Sigmoid colon (tissue), 7 donors: ENCODE results near the gene UNC119B. TPM values are rescaled to one million over a fixed set of nuclear protein-coding genes. Genes with fewer than 3 reads are reported as not detected.

Source experiments
- DNase-seq: peaks from one replicate; pipeline ENCODE4 v3.0.0-alpha.2; 2019
- H3K27ac ChIP-seq, 4 donors: fragments of 200-600 bp; sonication (generic); one replicate each; pipeline ENCODE4 v1.5.1; 2016 to 2019; ENCODE audit warnings: mild to moderate bottlenecking in 1 of 4
- H3K27me3 ChIP-seq, 3 donors: fragments of 200-600 bp; sonication (generic); one replicate each; pipeline ENCODE4 v1.5.1; 2019; ENCODE audit warnings: mild to moderate bottlenecking in 1 of 3
- H3K36me3 ChIP-seq, 4 donors: fragments of 200-600 bp; sonication (generic); one replicate each; pipeline ENCODE4 v1.5.1; 2016 to 2019
- H3K4me1 ChIP-seq, 4 donors: fragments of 200-600 bp; sonication (generic); one replicate each; pipeline ENCODE4 v1.5.1; 2017 to 2019
- H3K4me3 ChIP-seq, 4 donors: fragments of 200-600 bp; sonication (generic); one replicate each; pipeline ENCODE4 v1.5.1; 2017 to 2019; ENCODE audit warnings: mild to moderate bottlenecking in 2 of 4, moderate library complexity in 1 of 4
- H3K9me3 ChIP-seq, 4 donors: fragments of 200-600 bp in 3 of 4; sonication (generic) in 3 of 4; one replicate each; pipeline versions ENCODE4 v1.5.1 to v1.6.1; 2013 to 2019
- CTCF ChIP-seq, 4 experiments: fragments of 450-650 bp in 3 of 4; fragments of 200-600 bp in 1 of 4; IDR thresholded peaks; one replicate each; pipeline ENCODE4 v1.5.1; 2016 to 2019; ENCODE audit warnings: antibody characterized with exemption in 4 of 4, mild to moderate bottlenecking in 3 of 4, moderate library complexity in 2 of 4
- EP300 ChIP-seq, 4 donors: sonication (generic); formaldehyde crosslinking; IDR thresholded peaks; one replicate each; pipeline ENCODE4 v1.6.1; 2017; ENCODE audit warnings: antibody characterized with exemption in 4 of 4
- POLR2A ChIP-seq, 2 donors: fragments of 450-650 bp; IDR thresholded peaks; one replicate each; pipeline ENCODE4 v1.6.1; 2016; ENCODE audit warnings: antibody characterized with exemption in 2 of 2, mild to moderate bottlenecking in 2 of 2, moderate library complexity in 2 of 2
- POLR2AphosphoS5 ChIP-seq, 4 donors: sonication (generic); formaldehyde crosslinking; IDR thresholded peaks; one replicate each; pipeline ENCODE4 v1.6.1; 2017; ENCODE audit warnings: antibody characterized with exemption in 4 of 4
- WGBS, 2 donors: extraction: QIAGEN DNeasy Blood & Tissue Kit; methylation state at CpG; one replicate each; pipeline ENCODE4 v1.1.7; 2013; 5-methylcytosine and 5-hydroxymethylcytosine counted together
- intact Hi-C: fragments of 100-400 bp; cut with DNase I; formaldehyde crosslinking; loops from one replicate; pipeline ENCODE4 v1.15.1; 2023
- polyA plus RNA-seq, 3 donors: library from polyadenylated mRNA; stranded (reverse); fragments of 200-250 nt; gene quantifications; one replicate each; pipeline ENCODE4 v1.2.3, GENCODE V29; 2013
- total RNA-seq, 4 donors: library from RNA; depleted of rRNA; stranded (reverse); fragments of >200 nt; gene quantifications; one replicate each; pipeline ENCODE4 v1.1.0, GENCODE V29; 2016
- donor health status: healthy with polysubstance abuse.
- donor health status: Bipolar disorder and iron deficiency.
- donor health status: healthy.

UNC119B gene
- total and polyA plus RNA-seq, 7 donors: 8.4 to 19.3 (median 17.9) TPM

DNA sequence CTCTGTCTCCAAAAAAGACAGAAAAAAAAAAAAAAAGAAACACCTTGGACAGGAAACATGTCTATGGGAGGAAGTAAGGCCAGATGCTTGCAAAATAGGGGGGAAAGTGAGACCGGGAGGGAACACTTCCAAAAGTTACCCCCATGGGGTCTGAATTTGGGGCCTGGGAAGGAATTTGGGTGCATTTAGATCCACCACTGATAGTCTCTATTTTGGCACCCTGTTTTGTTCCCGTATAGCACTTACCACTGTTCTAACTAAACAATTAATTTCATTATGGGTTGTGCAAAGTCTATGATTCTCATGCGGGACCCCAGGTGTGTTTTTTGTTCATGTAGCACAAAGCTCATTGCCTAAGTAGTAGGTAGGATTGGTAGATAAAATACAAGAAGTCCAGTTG is 24.7 kb upstream of the UNC119B start:
- intact Hi-C loops: loop anchor here (5.0 kb wide), 1 partner anchor 42 kb away; the partner anchor contains the start of gene ACADS
- WGBS, 2 donors: 63 to 67% methylated on average over 3 of the region's 3 CpGs
- H3K27ac ChIP-seq: peak overlapping the region; percentile 92 to 97 (median 94)
- TF ChIP-seq POLR2AphosphoS5 (IDR thresholded peaks at IDR 0.05): no peak
- TF ChIP-seq EP300 (IDR thresholded peaks at IDR 0.05): no peak
- no peak for TF ChIP-seq CTCF (IDR thresholded peaks at IDR 0.05)
- TF ChIP-seq POLR2A (IDR thresholded peaks at IDR 0.05): no peak
- H3K27me3 ChIP-seq: no peaks in the 10 kb centered on the region
- H3K9me3 ChIP-seq: no peaks in the 10 kb centered on the region
- no peaks in the 10 kb centered on the region for H3K36me3 ChIP-seq
- no peak for DNase-seq
- peaks cover 0 to 38% (median 30%) of the 10 kb centered on the region in 4 donors for H3K4me1 ChIP-seq
- peak overlapping the region in 1 of 4 donors; percentile 100 for H3K4me3 ChIP-seq

GRCh38 chr12:120686151-120686689 is 24.0 kb upstream of the UNC119B start:
- H3K4me3 ChIP-seq: peak overlapping the region; percentile 77 to 100 (median 89)
- peak; percentile 99 for DNase-seq
- 0 to 1% methylated on average over 46 of the region's 46 CpGs for WGBS, 2 donors
- intact Hi-C loops: loop anchor here (2.0 to 5.0 kb wide), 3 partner anchors 25 to 41 kb away; partner anchors contain the start of genes ACADS and UNC119B
- TF ChIP-seq POLR2AphosphoS5 (IDR thresholded peaks at IDR 0.05): peak; percentile 22 to 63 (median 48)
- TF ChIP-seq CTCF (IDR thresholded peaks at IDR 0.05): no peak
- peak in 1 of 2 donors; percentile 24 for TF ChIP-seq POLR2A (IDR thresholded peaks at IDR 0.05)
- H3K9me3 ChIP-seq: no peaks in the 10 kb centered on the region
- peaks cover 0 to 45% (median 35%) of the 10 kb centered on the region in 4 donors for H3K4me1 ChIP-seq
- no peaks in the 10 kb centered on the region for H3K27me3 ChIP-seq
- peak overlapping the region; percentile 92 to 97 (median 94) for H3K27ac ChIP-seq
- no peaks in the 10 kb centered on the region for H3K36me3 ChIP-seq

GRCh38 chr12:120686690-120687577 is 23.3 kb upstream of the UNC119B start, which contains the start of gene MLEC:
Gene MLEC, plus strand, starts transcription at chr12:120687149. Its CDS starts 148 bp downstream, at chr12:120687297.
- peak within 1 kb of the TSS; percentile 92 to 97 (median 94) for H3K27ac ChIP-seq
- 1% methylated on average over 84 of the region's 84 CpGs for WGBS, 2 donors
- H3K4me1 ChIP-seq: peaks cover 0 to 52% (median 40%) of the 10 kb centered on the region in 4 donors
- peak; percentile 99 for DNase-seq
- TF ChIP-seq CTCF (IDR thresholded peaks at IDR 0.05) (no peak), POLR2AphosphoS5 (IDR thresholded peaks at IDR 0.05) (peak; percentile 79 to 96 (median 92)), EP300 (IDR thresholded peaks at IDR 0.05) (no peak), POLR2A (IDR thresholded peaks at IDR 0.05) (peak; percentile 58 to 81)
- no peaks in the 10 kb centered on the region for H3K27me3 ChIP-seq
- no peaks in the 10 kb centered on the region for H3K9me3 ChIP-seq
- intact Hi-C loops: loop anchor here (2.0 to 5.0 kb wide), 3 partner anchors 24 to 40 kb away; partner anchors contain the start of genes ACADS and UNC119B
- H3K4me3 ChIP-seq: peak within 1 kb of the TSS; percentile 77 to 100 (median 89)
- no peaks in the 10 kb centered on the region for H3K36me3 ChIP-seq

GRCh38 chr12:120687578-120688289 is 22.5 kb upstream of the UNC119B start:
- Histone ChIP-seq H3K36me3 (no peaks in the 10 kb centered on the region), H3K4me3 (peak overlapping the region; percentile 77 to 100 (median 89)), H3K27me3 (no peaks in the 10 kb centered on the region), H3K27ac (peak overlapping the region; percentile 92 to 97 (median 94)), H3K4me1 (peaks cover 0 to 60% (median 48%) of the 10 kb centered on the region in 4 donors), H3K9me3 (no peaks in the 10 kb centered on the region)
- intact Hi-C loops: loop anchor here (2.0 to 5.0 kb wide), 3 partner anchors 23 to 40 kb away; partner anchors contain the start of genes ACADS and UNC119B
- WGBS, 2 donors: 0 to 1% methylated on average over 31 of the region's 31 CpGs
- peak; percentile 66 for DNase-seq
- TF ChIP-seq POLR2A (IDR thresholded peaks at IDR 0.05) (no peak), EP300 (IDR thresholded peaks at IDR 0.05) (no peak), POLR2AphosphoS5 (IDR thresholded peaks at IDR 0.05) (no peak), CTCF (IDR thresholded peaks at IDR 0.05) (no peak)
